ENCODE data around the gene PSIP1. TPM values are rescaled to one million over a fixed set of nuclear protein-coding genes. Genes with fewer than 3 reads are reported as not detected.

The PSIP1 gene
- total RNA-seq = 100 to 1,000 TPM in 1 of 4 donors, 10 to 100 TPM in 3; 12.7 to 206 (median 27.8) TPM

DNA sequence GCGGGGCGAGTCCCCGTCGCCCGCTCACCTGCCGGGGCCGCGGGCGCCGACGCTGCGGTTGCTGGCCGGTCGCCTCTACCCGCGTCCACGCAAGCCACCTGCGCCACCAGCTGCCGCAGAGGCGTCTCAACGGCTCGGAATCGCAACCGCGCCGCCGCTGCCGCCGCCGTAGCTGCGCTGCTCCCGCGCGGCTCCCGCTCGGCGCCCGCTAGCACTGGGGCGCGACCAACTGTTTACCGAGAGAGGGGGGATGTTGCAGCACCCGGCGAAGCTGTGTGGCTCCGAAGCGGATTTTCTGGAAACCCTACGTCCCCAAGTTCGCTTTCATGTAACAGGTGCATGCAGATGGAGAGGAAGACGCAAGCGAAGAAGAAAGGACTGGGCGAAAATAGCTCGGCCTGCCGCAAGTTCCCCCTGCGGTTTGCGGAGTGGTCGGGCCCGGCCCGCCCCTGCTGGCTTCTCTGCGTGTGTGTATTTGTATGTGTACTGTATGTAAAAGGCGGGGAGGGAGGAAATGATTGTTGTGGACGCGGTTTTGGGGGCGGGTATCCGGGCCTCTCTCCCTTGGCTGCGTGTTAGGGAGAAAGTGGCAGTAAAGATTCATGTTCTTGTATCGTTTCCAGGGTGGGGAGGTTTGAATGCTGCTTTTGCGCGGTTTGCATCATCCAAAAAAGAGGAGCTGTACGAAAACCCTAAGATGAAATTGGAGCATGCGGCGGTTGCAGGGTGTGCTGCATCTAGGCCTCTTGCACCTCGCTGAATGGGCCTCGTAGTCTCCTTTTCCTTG is at the start of gene PSIP1:
Gene PSIP1 (minus strand): TSS at position 182 of the 787 bp plus-strand sequence. CDS start 782 bp downstream, outside the sequence.
- peaks cover 0 to 26% (median 3%) of the 10 kb centered on the region in 4 donors for H3K4me1 ChIP-seq
- peak; percentile 55 for TF ChIP-seq POLR2A (IDR thresholded peaks at IDR 0.05)
- peak; percentile 48 to 84 (median 81) for TF ChIP-seq POLR2AphosphoS5 (IDR thresholded peaks at IDR 0.05)
- TF ChIP-seq, protein P1, sequence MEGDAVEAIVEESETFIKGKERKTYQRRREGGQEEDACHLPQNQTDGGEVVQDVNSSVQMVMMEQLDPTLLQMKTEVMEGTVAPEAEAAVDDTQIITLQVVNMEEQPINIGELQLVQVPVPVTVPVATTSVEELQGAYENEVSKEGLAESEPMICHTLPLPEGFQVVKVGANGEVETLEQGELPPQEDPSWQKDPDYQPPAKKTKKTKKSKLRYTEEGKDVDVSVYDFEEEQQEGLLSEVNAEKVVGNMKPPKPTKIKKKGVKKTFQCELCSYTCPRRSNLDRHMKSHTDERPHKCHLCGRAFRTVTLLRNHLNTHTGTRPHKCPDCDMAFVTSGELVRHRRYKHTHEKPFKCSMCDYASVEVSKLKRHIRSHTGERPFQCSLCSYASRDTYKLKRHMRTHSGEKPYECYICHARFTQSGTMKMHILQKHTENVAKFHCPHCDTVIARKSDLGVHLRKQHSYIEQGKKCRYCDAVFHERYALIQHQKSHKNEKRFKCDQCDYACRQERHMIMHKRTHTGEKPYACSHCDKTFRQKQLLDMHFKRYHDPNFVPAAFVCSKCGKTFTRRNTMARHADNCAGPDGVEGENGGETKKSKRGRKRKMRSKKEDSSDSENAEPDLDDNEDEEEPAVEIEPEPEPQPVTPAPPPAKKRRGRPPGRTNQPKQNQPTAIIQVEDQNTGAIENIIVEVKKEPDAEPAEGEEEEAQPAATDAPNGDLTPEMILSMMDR (IDR thresholded peaks at IDR 0.05) = peak; percentile 20 to 79 (median 37)
- no peak for TF ChIP-seq EP300 (IDR thresholded peaks at IDR 0.05; ENCODE audit: low read depth)
- in situ Hi-C loops (cut with MboI; ENCODE audit: low pct_ligation_motif_present in 1 of 4, low pct_unique_long_range_greater_than_20kb in 1 of 4, low sequenced_read_pairs in 3 of 4) (no loop called here), intact Hi-C loops (cut with DNase I; ENCODE audit: low total_unique reads) (no loop called here)
- peaks cover 0 to 8% (median 2%) of the 10 kb centered on the region in 4 donors for H3K36me3 ChIP-seq
- H3K4me3 ChIP-seq = peak within 1 kb of the TSS; percentile 78 to 98 (median 91)
- no peaks in the 10 kb centered on the region for H3K9me3 ChIP-seq
- peak; percentile 83 for DNase-seq
- peak within 1 kb of the TSS; percentile 94 to 95 (median 94) for H3K27ac ChIP-seq
- no peaks in the 10 kb centered on the region for H3K27me3 ChIP-seq
- 1 to 2% methylated on average over 6 to 41 of the region's 72 CpGs for WGBS, 2 donors (ENCODE audit: low coverage in 1 of 2)

DNA sequence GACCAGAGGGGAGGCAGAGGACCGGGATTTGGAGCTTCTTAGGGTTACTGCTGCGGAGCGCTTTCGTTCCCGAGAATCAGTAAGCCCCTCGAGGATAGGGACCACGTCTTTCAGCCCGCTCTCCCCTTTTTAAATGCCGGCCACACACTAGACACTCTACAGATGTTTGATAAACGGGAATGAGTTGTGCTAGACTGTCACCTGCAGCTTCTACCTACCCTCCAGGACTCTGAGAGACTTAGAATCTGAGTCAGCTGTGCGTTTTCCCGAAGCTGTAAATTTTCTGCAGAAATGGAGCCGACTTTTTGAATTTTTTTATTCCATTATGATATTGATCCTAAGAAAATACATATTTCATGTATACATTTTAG is 42.7 kb upstream of the PSIP1 start:
- H3K27ac ChIP-seq = peak overlapping the region; percentile 89 to 93 (median 91)
- peaks cover 0 to 26% (median 12%) of the 10 kb centered on the region in 4 donors for H3K4me1 ChIP-seq
- H3K4me3 ChIP-seq = peak overlapping the region; percentile 65 to 80 (median 70)
- DNase-seq = no peak
- intact Hi-C loops (cut with DNase I; ENCODE audit: low total_unique reads) (loop anchor here (1.0 kb wide), 1 partner anchor 22 kb away; no protein-coding TSS in a partner anchor), in situ Hi-C loops (cut with MboI; ENCODE audit: low pct_ligation_motif_present in 1 of 4, low pct_unique_long_range_greater_than_20kb in 1 of 4, low sequenced_read_pairs in 3 of 4) (no loop called here)
- H3K9me3 ChIP-seq = no peaks in the 10 kb centered on the region
- TF ChIP-seq, protein P1 (IDR thresholded peaks at IDR 0.05) = no peak
- TF ChIP-seq POLR2A (IDR thresholded peaks at IDR 0.05) (no peak), EP300 (IDR thresholded peaks at IDR 0.05; ENCODE audit: low read depth) (no peak), POLR2AphosphoS5 (IDR thresholded peaks at IDR 0.05) (no peak)
- H3K27me3 ChIP-seq = no peaks in the 10 kb centered on the region
- no peaks in the 10 kb centered on the region for H3K36me3 ChIP-seq
- WGBS, 2 donors (ENCODE audit: low coverage in 1 of 2) = 0 to 2% methylated on average over 4 to 13 of the region's 13 CpGs

DNA sequence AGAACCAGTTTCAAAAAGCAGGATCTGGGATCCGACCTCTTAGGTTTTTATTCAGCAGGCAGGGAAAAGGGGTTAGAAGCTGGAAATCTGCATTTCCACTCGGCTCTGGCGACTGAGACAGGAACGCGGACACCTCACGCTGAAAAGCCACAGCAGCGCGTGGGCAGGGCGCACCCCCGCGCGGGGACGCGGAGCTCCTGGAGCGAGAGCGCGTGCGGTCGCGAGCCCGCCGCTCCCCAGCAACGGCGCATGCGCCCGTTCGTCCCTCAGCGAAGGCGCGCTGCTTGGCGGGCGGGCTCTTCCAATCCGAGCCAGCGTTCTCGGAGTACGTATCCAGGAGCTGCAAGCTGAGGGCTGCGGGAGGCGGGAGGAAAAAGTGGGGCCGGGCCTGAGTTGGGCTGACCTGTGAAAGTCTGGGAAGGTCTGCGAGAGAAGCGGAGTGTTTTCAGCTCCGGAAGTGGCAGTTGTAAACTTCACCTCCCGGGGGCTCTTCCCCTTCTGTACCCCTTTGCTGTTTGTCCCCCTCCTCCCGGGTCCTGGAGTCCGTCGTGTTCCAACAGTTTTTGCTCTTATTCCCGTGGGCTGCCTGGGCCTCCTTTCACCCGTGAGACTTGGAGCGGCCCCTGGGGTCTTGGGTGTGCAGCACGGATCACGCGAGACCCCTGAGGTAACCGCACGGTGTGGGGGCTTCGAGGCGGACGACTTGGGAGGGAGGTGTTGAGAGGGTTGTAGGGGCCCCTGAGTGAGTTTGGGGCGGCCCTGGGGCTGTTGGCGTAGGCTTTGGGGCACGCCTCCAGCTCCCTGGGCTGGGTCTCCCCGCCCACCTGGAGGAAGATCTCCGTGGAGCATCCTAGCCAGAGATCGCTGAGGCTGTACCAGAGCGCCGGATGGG is 42.1 kb upstream of the PSIP1 start, which contains the start of gene CCDC171:
Gene CCDC171 (plus strand): TSS at position 408 of the 892 bp plus-strand sequence. CDS start 11,046 bp downstream, outside the sequence.
- H3K27me3 ChIP-seq = no peaks in the 10 kb centered on the region
- peak within 1 kb of the TSS; percentile 89 to 93 (median 91) for H3K27ac ChIP-seq
- intact Hi-C loops (cut with DNase I; ENCODE audit: low total_unique reads) (loop anchor here (1.0 kb wide), 1 partner anchor 22 kb away; no protein-coding TSS in a partner anchor), in situ Hi-C loops (cut with MboI; ENCODE audit: low pct_ligation_motif_present in 1 of 4, low pct_unique_long_range_greater_than_20kb in 1 of 4, low sequenced_read_pairs in 3 of 4) (no loop called here)
- 0% methylated on average over 3 to 38 of the region's 65 CpGs for WGBS, 2 donors (ENCODE audit: low coverage in 1 of 2)
- peaks cover 0 to 26% (median 12%) of the 10 kb centered on the region in 4 donors for H3K4me1 ChIP-seq
- peak within 1 kb of the TSS; percentile 65 to 80 (median 70) for H3K4me3 ChIP-seq
- H3K36me3 ChIP-seq = no peaks in the 10 kb centered on the region
- DNase-seq = peak; percentile 93
- H3K9me3 ChIP-seq = no peaks in the 10 kb centered on the region
- peak; percentile 62 to 88 (median 80) for TF ChIP-seq POLR2AphosphoS5 (IDR thresholded peaks at IDR 0.05)
- TF ChIP-seq POLR2A (IDR thresholded peaks at IDR 0.05) = peak; percentile 79
- TF ChIP-seq, protein P1 (IDR thresholded peaks at IDR 0.05) = peak in 1 of 5 experiments; percentile 8
- no peak for TF ChIP-seq EP300 (IDR thresholded peaks at IDR 0.05; ENCODE audit: low read depth)

Measured in transverse colon (tissue), 4 donors.